ENCODE measurements around the gene COL5A2.

DNA sequence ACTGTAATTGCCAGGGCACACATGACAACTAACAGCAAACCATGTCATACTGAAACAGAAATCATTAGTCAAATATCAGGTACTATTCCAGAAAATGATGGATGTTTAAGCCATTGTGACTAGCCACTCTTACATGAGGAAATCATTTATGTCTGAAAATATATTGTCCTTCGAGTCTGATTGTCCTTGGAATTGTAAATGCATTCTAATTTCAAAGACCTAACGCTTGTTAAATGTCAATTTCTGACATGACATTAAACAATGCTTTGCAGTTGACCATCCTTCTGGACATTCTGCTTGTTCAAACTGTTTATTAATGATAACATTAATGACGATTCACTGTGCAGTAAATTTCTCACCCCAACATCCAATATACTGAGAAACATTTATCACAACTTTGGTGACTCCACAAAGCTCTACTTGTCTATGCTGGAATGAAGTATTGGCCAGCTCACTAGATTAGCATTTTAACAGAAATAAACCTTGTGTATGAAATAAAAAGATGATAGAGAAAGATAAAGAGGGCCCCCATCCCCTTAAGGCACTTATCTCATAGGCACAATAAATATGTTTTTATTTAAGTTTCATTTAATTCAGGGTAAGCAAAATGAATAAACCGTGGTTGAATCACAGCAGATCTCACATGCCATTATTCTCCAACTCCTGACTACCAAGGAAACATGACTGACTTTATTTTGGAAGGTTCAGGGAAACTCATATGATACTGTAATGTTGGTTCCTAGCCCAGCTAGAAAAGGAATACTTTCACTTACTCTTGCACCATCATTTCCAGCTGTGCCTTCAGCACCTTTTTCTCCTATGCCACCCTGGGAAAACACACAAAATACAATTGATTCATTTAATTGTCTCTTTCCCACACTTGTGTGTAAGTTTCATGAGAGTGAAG, 123.1 kb downstream of the COL5A2 start:
- TF ChIP-seq TARDBP (IDR thresholded peaks at IDR 0.05) (no peak), BHLHE40 (IDR thresholded peaks at IDR 0.05; ENCODE audit: borderline replicate concordance) (no peak), SUZ12 (IDR thresholded peaks at IDR 0.05) (no peak), FOXK2 (IDR thresholded peaks at IDR 0.05) (no peak)
